SK-N-SH treated with all-trans-retinoic acid at 6 μM for 48 hours (cell line): ENCODE measurements around the gene PIN4.

Source experiments
- ARNTL ChIP-seq: fragments of 450-650 bp; formaldehyde crosslinking; IDR thresholded peaks from 2 replicates; pipeline ENCODE4 v1.5.0; 2020; ENCODE audit warnings: low read depth, mild to moderate bottlenecking, moderate library complexity, borderline replicate concordance
- ESRRG ChIP-seq: fragments of 250-450 bp; sonication (Bioruptor Pico); IDR thresholded peaks from 2 replicates; pipeline ENCODE4 v1.6.1; 2021; ENCODE audit warnings: mild to moderate bottlenecking
- TF ChIP-seq, protein P1 (sequence below): fragments of 250-450 bp; sonication (Bioruptor Pico); IDR thresholded peaks from 2 replicates; pipeline ENCODE4 v1.8.0; 2020; ENCODE audit warnings: mild to moderate bottlenecking, moderate library complexity, borderline replicate concordance

DNA sequence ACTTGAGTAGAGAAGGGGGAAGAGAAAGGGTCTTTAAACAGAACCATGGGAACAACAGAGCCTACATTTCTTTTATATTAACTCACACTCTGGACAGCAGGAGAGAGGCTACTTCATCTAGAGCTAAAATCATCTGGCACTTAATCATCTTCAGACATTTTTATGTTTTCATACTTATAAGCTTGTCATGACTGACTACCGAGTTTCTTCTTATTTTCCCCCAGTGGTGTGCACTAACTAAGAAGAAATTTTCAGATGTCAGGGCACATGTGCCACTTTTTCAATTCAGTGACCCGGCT lies 38.0 kb upstream of the PIN4 start:
- TF ChIP-seq ARNTL (CRISPR knock-in tag) = no peak
- TF ChIP-seq, protein P1, sequence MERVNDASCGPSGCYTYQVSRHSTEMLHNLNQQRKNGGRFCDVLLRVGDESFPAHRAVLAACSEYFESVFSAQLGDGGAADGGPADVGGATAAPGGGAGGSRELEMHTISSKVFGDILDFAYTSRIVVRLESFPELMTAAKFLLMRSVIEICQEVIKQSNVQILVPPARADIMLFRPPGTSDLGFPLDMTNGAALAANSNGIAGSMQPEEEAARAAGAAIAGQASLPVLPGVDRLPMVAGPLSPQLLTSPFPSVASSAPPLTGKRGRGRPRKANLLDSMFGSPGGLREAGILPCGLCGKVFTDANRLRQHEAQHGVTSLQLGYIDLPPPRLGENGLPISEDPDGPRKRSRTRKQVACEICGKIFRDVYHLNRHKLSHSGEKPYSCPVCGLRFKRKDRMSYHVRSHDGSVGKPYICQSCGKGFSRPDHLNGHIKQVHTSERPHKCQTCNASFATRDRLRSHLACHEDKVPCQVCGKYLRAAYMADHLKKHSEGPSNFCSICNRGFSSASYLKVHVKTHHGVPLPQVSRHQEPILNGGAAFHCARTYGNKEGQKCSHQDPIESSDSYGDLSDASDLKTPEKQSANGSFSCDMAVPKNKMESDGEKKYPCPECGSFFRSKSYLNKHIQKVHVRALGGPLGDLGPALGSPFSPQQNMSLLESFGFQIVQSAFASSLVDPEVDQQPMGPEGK (CRISPR knock-in tag) = no peak
- no peak for TF ChIP-seq ESRRG
